HEK293 (cell line): ENCODE data around the gene GLRA1.

Experiments
- CTCF ChIA-PET: fragments of 350-600 bp; formaldehyde crosslinking; extraction: SDS; loops from one replicate; lab custom pipeline; 2021; ENCODE audit warnings: antibody characterized with exemption; lab: Yijun Ruan, JAX
- POLR2A ChIA-PET: fragments of 300-600 bp; formaldehyde crosslinking; extraction: SDS; loops from one replicate; lab custom pipeline; 2020; ENCODE audit warnings: antibody characterized with exemption, inconsistent platforms; lab: Yijun Ruan, JAX
- H3K27ac ChIP-seq: fragments of 200-500 bp; sonication (Bioruptor generic); 2 replicates; pipeline ENCODE4 v1.5.1; 2014; ENCODE audit warnings: low read depth, low read length, control low read depth, inconsistent platforms; ENCODE audit errors: extremely low read depth
- H3K36me3 ChIP-seq, 2 experiments: fragments of 200-500 bp in 1 of 2; sonication (Bioruptor generic) in 1 of 2; 1 replicate in 1 of 2; 2 replicates in 1 of 2; pipeline ENCODE4 v1.5.1; 2014 to 2017; ENCODE audit warnings: inconsistent platforms in 2 of 2, low read length in 2 of 2; ENCODE audit not compliant: control insufficient read depth in 2 of 2, insufficient read depth in 1 of 2
- H3K4me1 ChIP-seq: fragments of 200-500 bp; sonication (Bioruptor generic); 2 replicates; pipeline ENCODE4 v1.5.1; 2014; ENCODE audit warnings: mild to moderate bottlenecking, low read length, inconsistent platforms; ENCODE audit not compliant: control insufficient read depth, insufficient read depth
- H3K4me3 ChIP-seq: 2 replicates; pipeline ENCODE4 v1.5.1; 2011; ENCODE audit warnings: low read depth, mild to moderate bottlenecking, control low read depth, low read length, moderate library complexity
- H3K9me3 ChIP-seq: fragments of 200-500 bp; sonication (Bioruptor generic); 2 replicates; pipeline ENCODE4 v1.5.1; 2014; ENCODE audit warnings: low read depth, low read length, inconsistent platforms; ENCODE audit not compliant: control insufficient read depth, insufficient read depth
- BCL11A ChIP-seq: fragments of 450-650 bp; formaldehyde crosslinking; IDR thresholded peaks from 2 replicates; pipeline ENCODE4 v1.5.1; 2016; ENCODE audit warnings: low read depth, missing biosample characterization, missing genetic modification characterization
- KLF7 ChIP-seq: fragments of 450-650 bp; formaldehyde crosslinking; IDR thresholded peaks from 2 replicates; pipeline ENCODE4 v1.5.1; 2016; ENCODE audit warnings: missing biosample characterization, missing genetic modification characterization, borderline replicate concordance
- MZF1 ChIP-seq: fragments of 450-650 bp; formaldehyde crosslinking; IDR thresholded peaks from 2 replicates; pipeline ENCODE4 v1.5.1; 2017; ENCODE audit warnings: missing biosample characterization, missing genetic modification characterization, borderline replicate concordance
- RBAK ChIP-seq: fragments of 450-650 bp; formaldehyde crosslinking; IDR thresholded peaks from 2 replicates; pipeline ENCODE4 v1.5.1; 2016; ENCODE audit warnings: missing biosample characterization, missing genetic modification characterization
- SCRT1 ChIP-seq: fragments of 450-650 bp; formaldehyde crosslinking; IDR thresholded peaks from 2 replicates; pipeline ENCODE4 v1.5.1; 2016; ENCODE audit warnings: missing biosample characterization, missing genetic modification characterization, borderline replicate concordance
- ZBTB1 ChIP-seq: fragments of 450-650 bp; formaldehyde crosslinking; IDR thresholded peaks from 2 replicates; pipeline ENCODE4 v1.5.1; 2016; ENCODE audit warnings: missing biosample characterization, missing genetic modification characterization
- ZBTB11 ChIP-seq: fragments of 450-650 bp; formaldehyde crosslinking; conservative IDR thresholded peaks from 2 replicates; pipeline ENCODE4 v1.5.1; 2016; ENCODE audit warnings: low read depth, missing biosample characterization, missing genetic modification characterization
- ZNF114 ChIP-seq: fragments of 450-650 bp; formaldehyde crosslinking; IDR thresholded peaks from 2 replicates; pipeline ENCODE4 v1.5.0; 2017; ENCODE audit warnings: missing biosample characterization, missing genetic modification characterization
- ZNF121 ChIP-seq: fragments of 450-650 bp; formaldehyde crosslinking; IDR thresholded peaks from 2 replicates; pipeline ENCODE4 v1.5.1; 2016; ENCODE audit warnings: missing biosample characterization, missing genetic modification characterization
- ZNF146 ChIP-seq: fragments of 450-650 bp; formaldehyde crosslinking; IDR thresholded peaks from 2 replicates; pipeline ENCODE4 v1.5.1; 2016; ENCODE audit warnings: missing biosample characterization, missing genetic modification characterization
- ZNF184 ChIP-seq: fragments of 450-650 bp; IDR thresholded peaks from 2 replicates; pipeline ENCODE4 v1.5.1; 2018; ENCODE audit warnings: missing biosample characterization, mild to moderate bottlenecking, missing genetic modification characterization
- ZNF394 ChIP-seq: fragments of 450-650 bp; formaldehyde crosslinking; IDR thresholded peaks from 2 replicates; pipeline ENCODE4 v1.5.1; 2016; ENCODE audit warnings: missing biosample characterization, missing genetic modification characterization, mild to moderate bottlenecking, moderate library complexity, borderline replicate concordance
- ZNF510 ChIP-seq: fragments of 450-650 bp; formaldehyde crosslinking; IDR thresholded peaks from 2 replicates; pipeline ENCODE4 v1.5.1; 2018; ENCODE audit warnings: mild to moderate bottlenecking, missing genetic modification characterization, missing biosample characterization; ENCODE audit not compliant: insufficient replicate concordance
- ZNF514 ChIP-seq: fragments of 450-650 bp; formaldehyde crosslinking; IDR thresholded peaks from 2 replicates; pipeline ENCODE4 v1.5.1; 2016; ENCODE audit warnings: missing biosample characterization, missing genetic modification characterization
- ZNF747 ChIP-seq: fragments of 450-650 bp; formaldehyde crosslinking; IDR thresholded peaks from 2 replicates; pipeline ENCODE4 v1.5.1; 2016; ENCODE audit warnings: missing biosample characterization, missing genetic modification characterization
- TF ChIP-seq, protein P1 (sequence below): fragments of 450-650 bp; formaldehyde crosslinking; IDR thresholded peaks from 2 replicates; pipeline ENCODE4 v1.5.1; 2016; ENCODE audit warnings: missing biosample characterization, missing genetic modification characterization
- TF ChIP-seq, protein P2 (sequence below): fragments of 450-650 bp; formaldehyde crosslinking; IDR thresholded peaks from 2 replicates; pipeline ENCODE4 v1.5.1; 2016; ENCODE audit warnings: missing biosample characterization, missing genetic modification characterization, borderline replicate concordance
- TF ChIP-seq, protein P3 (sequence below): IDR thresholded peaks from 2 replicates; pipeline ENCODE4 v1.6.1; 2011; ENCODE audit warnings: mild to moderate bottlenecking, low read depth, low read length, borderline replicate concordance
- TF ChIP-seq, protein P4 (sequence below): fragments of 450-650 bp; formaldehyde crosslinking; IDR thresholded peaks from 2 replicates; pipeline ENCODE4 v1.5.1; 2017; ENCODE audit warnings: missing biosample characterization, missing genetic modification characterization

Gene GLRA1

DNA sequence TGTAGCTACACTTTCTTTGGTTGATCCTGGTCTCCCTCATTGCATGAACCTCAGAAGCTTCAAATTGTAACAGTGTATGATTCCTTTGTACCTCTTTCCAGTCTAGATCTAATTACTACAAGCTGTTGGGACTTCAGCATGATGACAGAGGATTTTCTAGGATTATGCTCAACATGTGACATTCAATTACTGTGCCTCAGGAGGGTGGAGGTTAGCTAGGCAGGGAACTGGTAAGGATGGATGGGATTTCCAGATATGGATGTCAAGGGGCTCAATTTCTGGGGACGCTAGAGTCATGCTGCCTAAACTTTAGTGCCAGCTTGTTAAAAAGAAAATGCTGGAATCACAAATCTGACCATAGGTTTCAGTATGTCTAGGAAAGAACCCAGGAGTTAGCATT lies 29.2 kb upstream of the GLRA1 start:
- ChIA-PET POLR2A (no interaction called here), CTCF (interaction anchor here (0.6 kb wide), 1 partner anchor 562 kb away, joined by 3 read pairs; no protein-coding TSS in a partner anchor)
- Histone ChIP-seq H3K4me3 (no peak overlapping the region), H3K36me3 (no peaks in the 10 kb centered on the region), H3K9me3 (no peaks in the 10 kb centered on the region), H3K4me1 (no peaks in the 10 kb centered on the region), H3K27ac (no peak overlapping the region)
- TF ChIP-seq SCRT1 (tag by site-specific recombination) (no peak), ZNF747 (tag by site-specific recombination) (no peak), ZBTB1 (tag by site-specific recombination) (no peak), ZNF510 (tag by site-specific recombination) (no peak), ZNF146 (tag by site-specific recombination) (no peak), BCL11A (tag by site-specific recombination) (no peak), ZNF394 (tag by site-specific recombination) (no peak), RBAK (no peak), ZNF114 (tag by site-specific recombination) (no peak), ZNF514 (no peak), ZNF184 (tag by site-specific recombination) (no peak), ZNF121 (no peak), ZBTB11 (tag by site-specific recombination) (no peak), KLF7 (no peak)
- TF ChIP-seq, protein P1, sequence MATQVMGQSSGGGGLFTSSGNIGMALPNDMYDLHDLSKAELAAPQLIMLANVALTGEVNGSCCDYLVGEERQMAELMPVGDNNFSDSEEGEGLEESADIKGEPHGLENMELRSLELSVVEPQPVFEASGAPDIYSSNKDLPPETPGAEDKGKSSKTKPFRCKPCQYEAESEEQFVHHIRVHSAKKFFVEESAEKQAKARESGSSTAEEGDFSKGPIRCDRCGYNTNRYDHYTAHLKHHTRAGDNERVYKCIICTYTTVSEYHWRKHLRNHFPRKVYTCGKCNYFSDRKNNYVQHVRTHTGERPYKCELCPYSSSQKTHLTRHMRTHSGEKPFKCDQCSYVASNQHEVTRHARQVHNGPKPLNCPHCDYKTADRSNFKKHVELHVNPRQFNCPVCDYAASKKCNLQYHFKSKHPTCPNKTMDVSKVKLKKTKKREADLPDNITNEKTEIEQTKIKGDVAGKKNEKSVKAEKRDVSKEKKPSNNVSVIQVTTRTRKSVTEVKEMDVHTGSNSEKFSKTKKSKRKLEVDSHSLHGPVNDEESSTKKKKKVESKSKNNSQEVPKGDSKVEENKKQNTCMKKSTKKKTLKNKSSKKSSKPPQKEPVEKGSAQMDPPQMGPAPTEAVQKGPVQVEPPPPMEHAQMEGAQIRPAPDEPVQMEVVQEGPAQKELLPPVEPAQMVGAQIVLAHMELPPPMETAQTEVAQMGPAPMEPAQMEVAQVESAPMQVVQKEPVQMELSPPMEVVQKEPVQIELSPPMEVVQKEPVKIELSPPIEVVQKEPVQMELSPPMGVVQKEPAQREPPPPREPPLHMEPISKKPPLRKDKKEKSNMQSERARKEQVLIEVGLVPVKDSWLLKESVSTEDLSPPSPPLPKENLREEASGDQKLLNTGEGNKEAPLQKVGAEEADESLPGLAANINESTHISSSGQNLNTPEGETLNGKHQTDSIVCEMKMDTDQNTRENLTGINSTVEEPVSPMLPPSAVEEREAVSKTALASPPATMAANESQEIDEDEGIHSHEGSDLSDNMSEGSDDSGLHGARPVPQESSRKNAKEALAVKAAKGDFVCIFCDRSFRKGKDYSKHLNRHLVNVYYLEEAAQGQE: no peak

DNA sequence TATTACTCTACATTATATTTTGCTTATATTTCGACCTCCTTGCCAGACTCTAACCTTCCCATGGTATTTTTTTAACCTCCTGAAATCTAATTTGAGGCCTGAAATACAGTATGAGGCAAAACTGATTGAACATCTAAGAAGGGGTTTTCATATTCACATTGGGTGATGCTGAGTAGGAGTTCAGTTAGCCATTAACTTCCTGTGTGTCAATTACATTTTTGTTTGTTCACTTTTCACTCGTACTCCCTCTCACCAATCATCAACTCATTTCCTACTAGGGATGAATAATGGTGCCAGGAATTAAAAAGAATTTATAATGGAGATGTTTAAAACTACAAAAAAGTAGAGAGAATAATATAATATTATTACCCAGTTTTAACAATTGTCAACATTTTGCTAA lies 27.6 kb upstream of the GLRA1 start:
- no peaks in the 10 kb centered on the region for H3K9me3 ChIP-seq
- no peaks in the 10 kb centered on the region for H3K4me1 ChIP-seq
- no peaks in the 10 kb centered on the region for H3K36me3 ChIP-seq
- H3K27ac ChIP-seq: no peak overlapping the region
- ChIA-PET POLR2A (no interaction called here), CTCF (interaction anchor here (0.7 kb wide), 1 partner anchor 12 kb away, joined by 4 read pairs; no protein-coding TSS in a partner anchor)
- no peak overlapping the region for H3K4me3 ChIP-seq
- no peak for TF ChIP-seq MZF1 (tag by site-specific recombination)
- TF ChIP-seq, protein P2, sequence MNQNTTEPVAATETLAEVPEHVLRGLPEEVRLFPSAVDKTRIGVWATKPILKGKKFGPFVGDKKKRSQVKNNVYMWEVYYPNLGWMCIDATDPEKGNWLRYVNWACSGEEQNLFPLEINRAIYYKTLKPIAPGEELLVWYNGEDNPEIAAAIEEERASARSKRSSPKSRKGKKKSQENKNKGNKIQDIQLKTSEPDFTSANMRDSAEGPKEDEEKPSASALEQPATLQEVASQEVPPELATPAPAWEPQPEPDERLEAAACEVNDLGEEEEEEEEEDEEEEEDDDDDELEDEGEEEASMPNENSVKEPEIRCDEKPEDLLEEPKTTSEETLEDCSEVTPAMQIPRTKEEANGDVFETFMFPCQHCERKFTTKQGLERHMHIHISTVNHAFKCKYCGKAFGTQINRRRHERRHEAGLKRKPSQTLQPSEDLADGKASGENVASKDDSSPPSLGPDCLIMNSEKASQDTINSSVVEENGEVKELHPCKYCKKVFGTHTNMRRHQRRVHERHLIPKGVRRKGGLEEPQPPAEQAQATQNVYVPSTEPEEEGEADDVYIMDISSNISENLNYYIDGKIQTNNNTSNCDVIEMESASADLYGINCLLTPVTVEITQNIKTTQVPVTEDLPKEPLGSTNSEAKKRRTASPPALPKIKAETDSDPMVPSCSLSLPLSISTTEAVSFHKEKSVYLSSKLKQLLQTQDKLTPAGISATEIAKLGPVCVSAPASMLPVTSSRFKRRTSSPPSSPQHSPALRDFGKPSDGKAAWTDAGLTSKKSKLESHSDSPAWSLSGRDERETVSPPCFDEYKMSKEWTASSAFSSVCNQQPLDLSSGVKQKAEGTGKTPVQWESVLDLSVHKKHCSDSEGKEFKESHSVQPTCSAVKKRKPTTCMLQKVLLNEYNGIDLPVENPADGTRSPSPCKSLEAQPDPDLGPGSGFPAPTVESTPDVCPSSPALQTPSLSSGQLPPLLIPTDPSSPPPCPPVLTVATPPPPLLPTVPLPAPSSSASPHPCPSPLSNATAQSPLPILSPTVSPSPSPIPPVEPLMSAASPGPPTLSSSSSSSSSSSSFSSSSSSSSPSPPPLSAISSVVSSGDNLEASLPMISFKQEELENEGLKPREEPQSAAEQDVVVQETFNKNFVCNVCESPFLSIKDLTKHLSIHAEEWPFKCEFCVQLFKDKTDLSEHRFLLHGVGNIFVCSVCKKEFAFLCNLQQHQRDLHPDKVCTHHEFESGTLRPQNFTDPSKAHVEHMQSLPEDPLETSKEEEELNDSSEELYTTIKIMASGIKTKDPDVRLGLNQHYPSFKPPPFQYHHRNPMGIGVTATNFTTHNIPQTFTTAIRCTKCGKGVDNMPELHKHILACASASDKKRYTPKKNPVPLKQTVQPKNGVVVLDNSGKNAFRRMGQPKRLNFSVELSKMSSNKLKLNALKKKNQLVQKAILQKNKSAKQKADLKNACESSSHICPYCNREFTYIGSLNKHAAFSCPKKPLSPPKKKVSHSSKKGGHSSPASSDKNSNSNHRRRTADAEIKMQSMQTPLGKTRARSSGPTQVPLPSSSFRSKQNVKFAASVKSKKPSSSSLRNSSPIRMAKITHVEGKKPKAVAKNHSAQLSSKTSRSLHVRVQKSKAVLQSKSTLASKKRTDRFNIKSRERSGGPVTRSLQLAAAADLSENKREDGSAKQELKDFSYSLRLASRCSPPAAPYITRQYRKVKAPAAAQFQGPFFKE (tag by site-specific recombination): no peak
- TF ChIP-seq, protein P3, sequence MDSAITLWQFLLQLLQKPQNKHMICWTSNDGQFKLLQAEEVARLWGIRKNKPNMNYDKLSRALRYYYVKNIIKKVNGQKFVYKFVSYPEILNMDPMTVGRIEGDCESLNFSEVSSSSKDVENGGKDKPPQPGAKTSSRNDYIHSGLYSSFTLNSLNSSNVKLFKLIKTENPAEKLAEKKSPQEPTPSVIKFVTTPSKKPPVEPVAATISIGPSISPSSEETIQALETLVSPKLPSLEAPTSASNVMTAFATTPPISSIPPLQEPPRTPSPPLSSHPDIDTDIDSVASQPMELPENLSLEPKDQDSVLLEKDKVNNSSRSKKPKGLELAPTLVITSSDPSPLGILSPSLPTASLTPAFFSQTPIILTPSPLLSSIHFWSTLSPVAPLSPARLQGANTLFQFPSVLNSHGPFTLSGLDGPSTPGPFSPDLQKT: no peak
- TF ChIP-seq, protein P4, sequence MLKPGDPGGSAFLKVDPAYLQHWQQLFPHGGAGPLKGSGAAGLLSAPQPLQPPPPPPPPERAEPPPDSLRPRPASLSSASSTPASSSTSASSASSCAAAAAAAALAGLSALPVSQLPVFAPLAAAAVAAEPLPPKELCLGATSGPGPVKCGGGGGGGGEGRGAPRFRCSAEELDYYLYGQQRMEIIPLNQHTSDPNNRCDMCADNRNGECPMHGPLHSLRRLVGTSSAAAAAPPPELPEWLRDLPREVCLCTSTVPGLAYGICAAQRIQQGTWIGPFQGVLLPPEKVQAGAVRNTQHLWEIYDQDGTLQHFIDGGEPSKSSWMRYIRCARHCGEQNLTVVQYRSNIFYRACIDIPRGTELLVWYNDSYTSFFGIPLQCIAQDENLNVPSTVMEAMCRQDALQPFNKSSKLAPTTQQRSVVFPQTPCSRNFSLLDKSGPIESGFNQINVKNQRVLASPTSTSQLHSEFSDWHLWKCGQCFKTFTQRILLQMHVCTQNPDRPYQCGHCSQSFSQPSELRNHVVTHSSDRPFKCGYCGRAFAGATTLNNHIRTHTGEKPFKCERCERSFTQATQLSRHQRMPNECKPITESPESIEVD: no peak
